SIG-M5 treated with dmso at 0.1 percent for 504 hours (cell line): ENCODE data around the gene HIRA.
A peak's percentile ranks its signal among the peaks of the same experiment; 100 is the strongest.
"Not testable (repeated sequence)": the region's sequence is repeated elsewhere in the genome, so short reads cannot be mapped to it uniquely, and the experiment has no call there.

ENCODE experiments used
- DNase-seq: peaks from one replicate; lab custom pipeline; 2025; ENCODE audit not compliant: unreplicated experiment; lab: John Stamatoyannopoulos, UW

The HIRA gene

DNA sequence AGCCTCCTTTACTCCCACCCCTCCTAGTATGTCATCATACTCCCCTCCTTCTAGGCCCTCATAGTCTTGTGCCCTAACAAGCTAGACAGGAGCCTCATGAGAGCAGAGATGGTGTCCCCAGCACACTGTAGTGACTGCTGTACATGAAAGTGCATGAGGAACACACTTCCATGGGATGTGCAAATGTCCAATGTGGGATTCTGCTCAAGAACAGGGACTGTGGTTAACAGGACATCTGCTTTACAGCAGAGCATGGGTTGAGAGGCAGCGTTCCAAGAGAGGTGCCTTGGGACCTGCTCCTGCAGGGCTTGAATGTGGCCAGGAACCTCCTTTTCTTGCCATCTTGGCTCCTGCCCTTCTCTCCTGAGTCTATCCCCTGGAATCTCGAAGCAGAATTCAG, 45.3 kb downstream of the HIRA start:
- DNase-seq, result no peak

DNA sequence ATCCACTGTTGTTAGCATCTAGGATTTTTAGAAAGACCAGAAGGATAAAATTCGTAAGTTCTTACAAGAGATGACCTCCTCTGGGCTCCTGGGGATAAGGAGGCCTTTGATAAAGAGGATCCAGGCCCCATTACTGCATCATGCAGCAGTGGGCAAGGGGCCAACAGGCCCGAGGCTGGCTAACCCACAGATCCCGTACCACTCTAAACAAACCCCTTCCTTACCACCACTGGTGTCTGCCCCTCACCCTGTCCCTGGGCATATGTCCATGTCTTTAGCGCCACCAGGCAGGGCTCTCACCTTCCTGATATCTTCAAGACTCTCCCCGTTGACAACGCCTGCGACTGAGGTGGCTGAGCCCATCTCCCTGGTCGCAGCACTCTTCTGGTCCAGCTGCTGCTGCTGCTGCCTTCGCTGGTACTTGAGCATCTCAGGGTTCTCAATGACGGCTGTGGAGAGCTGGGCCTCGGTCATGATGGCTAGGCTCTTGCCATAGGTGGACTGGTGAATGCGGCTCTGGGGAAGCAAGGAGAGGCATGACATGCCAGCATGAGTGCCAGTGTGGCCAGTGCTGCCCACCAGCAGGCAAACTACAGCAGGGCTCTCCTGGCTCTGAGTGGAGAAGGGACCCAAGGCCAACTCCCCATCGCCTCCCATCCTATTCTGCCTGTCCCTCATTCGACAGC, 46.2 kb downstream of the HIRA start:
- no peak for DNase-seq

DNA sequence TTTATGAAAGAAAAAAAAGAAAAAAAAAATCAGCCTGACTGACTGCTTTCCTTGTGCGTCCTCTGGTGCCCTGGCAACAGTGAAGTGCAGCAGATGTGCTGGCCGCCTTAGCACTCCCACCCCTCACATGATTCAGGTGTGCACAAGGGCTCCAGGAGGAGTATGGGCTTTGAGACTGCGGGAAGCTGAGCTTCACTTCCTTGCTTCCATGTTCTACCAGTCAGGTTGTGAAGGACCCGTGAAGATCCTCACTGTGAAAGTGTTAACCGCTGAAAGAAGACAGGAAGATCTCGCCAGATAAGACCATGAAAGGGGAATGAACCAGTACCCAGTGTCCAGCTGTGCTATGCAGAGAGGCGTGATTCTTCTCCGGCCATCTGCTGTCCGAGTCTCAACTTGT, 48.2 kb downstream of the HIRA start:
- DNase-seq, result no peak

DNA sequence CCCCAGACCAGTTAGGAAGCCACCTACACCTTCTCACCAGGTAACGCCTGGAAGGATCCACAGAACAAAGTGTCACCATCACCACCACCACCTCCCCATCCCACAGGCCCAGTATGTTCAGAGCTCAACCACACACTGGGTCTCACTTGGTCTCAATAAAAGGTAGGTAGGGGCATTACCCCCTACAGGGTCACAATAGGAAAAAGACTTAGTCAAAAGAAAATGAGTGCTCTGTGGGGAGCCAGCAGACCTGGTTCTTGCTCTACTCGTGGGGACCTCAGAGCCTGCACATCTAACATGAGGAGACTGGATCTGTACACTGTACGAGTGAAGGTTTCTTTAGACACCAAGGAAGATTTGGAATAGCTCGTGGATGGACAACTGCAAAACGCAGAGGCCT, 49.3 kb downstream of the HIRA start:
- DNase-seq, result no peak

DNA sequence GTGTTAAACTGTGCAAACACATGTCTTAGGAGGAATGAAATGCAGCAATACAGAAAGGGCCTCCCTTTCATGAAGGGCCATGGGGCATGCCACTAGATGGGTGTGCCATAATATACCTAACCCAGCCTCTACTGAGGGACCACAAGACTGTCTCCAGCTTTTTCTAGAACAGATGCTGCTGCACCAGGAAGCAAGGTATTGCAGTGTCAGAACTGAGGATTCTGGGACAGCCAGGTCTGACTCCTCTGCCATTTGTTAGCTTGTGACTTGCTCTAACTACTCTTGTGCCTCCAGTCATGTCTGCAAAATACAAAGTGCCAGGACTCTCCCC, 53.2 kb downstream of the HIRA start:
- no peak for DNase-seq

DNA sequence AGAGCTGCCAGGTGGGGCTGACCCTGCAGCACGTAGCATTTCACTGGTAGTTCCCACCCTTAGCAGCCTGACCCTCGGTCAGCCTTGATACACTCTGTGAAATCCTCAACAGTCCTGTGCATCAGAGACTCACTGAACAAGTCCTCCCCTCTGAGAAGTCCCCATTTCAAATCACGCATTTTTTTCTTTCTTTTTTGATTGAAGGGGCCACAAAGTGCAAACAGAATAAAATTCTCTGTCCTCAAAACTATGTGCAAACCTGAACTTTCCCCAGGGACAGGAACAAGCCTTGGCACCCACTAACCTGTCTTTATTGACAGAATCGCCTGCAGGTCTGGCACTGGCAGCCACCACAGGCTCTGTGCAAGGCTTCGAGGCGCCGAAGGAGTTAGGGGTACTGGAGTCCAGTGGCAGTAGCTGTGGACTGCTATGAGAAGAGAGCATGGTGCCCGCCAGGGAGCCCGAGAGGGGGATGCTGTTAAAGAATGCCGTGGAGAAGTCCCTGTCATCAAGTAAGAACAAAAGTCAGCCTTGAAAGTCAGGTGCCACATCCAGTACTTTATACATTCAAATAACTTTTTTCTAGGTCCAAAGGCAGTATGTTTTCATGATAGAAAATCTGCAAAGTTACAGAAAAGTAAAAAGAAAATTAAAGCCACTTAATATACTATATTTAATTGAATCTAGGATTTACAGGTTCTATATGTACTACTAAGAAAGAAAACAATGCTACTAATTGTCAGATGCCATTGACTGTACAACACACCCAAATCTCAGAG, 53.8 kb downstream of the HIRA start:
- no peak for DNase-seq

DNA sequence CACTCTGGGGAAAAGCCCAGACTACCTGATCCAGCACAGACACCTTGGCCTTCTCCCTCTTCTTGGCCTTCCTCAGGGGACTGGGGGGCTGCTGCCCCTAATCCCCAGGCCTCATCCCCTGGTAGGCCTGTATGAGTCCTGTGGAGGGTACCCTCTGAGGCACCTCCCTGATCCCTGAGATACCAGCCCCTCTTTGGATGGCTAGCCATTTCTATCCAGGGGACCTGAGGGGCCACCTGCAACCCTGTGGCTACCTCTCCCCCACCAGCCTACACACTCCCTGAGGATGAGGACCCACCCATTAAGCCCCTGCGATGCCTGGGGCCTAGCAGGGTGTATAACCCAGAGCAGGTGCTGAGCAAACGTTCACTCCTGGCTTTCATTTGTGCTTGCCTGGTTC, 54.6 kb downstream of the HIRA start:
- no peak for DNase-seq

DNA sequence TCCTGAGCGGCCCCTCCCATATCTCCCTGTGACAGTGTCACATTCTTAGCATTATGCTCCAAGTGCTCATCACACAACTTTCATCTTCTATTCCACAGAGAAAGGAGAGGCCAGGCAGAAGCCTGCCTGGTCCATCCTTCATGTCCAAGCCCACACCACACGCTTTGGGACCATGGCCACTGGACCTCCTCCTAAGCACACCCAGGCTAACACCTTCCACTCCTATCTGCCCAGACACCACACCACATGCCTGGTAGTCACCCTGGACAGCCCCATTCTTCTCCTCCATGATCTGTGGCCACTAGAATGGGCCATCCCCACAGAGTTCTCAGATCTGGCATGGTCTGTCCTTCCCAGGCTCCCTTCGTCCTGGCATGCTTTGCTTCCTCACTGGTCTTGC, 55.3 kb downstream of the HIRA start:
- DNase-seq, result no peak

DNA sequence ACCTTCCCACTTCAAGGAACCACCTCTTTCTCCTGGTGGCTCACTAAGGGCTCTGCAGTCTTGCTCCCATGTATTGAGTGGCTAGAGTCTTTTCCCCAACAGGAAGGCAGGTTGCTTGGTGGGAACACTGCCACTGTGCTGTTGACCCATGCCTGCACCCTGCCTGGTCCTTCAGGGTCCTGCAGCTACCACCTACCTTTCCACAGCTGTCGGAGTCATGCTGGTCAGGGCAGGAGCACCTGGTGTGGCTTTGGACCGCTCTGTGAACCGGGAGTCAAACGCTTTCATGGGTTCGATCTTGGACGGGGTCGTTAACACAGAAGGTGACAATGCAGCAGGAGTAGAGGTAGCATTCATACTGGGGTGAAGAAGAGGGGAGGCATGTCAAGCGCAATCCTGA, 56.1 kb downstream of the HIRA start:
- no peak for DNase-seq

DNA sequence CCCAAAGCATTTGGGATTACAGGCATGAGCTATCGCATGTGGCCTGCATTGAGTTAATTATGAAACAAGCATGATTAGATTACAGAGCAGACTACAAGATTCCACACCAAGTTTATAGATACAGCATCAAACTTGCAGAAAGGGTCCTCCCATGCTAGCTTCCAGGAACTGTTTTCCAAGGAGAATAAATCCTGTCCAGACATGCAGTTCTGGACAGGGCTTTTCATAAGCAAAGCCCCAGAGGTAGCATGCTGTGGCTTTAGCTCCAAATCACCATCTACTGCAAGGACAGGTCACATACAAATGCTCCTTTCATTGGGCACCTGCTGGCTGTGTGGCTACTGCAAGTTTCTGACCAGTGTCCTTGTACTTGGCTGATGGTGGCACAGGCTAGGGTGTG, 57.1 kb downstream of the HIRA start:
- no peak for DNase-seq

DNA sequence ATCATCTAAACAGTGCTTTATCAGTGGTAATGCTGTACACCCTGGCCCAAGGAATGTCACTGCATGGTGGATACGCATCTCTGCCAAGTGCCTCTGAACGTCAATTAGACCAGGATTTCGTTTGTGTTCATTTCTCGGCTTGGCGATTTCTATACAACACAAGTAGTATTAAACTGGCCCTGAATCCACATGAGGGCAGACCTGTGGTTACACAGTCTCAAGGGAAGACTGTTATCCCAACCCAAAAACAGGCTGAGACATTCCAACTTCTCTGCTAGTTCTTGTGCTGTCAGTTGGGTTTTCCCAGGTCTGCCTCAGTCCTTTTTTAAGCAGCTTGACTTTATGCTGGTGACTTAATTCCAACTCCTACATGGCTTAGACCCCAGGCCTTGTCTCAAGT, 58.1 kb downstream of the HIRA start:
- DNase-seq, result no peak

DNA sequence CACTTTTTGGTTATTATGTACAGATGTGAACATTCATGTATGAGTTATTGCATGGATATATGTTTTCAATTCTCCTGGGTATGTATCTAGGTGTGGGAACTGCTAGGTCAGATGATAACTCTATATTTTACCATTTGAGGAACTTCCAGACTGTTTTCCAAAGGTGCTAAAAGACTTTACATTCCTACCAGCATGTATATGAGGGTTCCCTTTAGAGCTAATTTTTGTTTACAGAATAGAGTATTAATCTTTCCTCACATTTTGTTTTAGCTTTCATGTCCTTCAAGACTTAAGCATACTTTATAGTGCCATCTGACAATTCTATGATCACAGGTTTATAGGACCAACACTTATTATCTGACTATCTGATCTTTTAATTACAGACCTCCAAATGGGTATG, 59.6 kb downstream of the HIRA start:
- no peak for DNase-seq

DNA sequence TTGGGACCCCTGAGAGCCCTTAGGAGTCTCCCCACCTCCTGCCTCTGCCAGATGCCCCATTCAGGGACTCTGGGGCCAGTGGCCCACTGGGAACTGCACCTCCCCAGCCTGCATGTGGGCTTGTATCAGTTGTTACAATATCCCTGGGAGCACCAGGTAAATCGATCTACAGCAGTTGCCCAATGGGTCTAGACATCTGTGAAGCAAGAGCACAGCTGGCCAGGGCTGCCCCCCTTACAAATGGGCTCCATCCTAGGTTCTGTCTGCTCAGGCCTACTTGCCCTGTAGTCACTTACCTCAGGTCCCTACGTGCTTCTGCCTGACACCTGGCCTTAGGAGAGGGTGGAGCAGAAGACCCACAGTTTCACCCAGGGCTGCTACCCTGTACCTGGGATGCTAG, 62.7 kb downstream of the HIRA start:
- no peak for DNase-seq

DNA sequence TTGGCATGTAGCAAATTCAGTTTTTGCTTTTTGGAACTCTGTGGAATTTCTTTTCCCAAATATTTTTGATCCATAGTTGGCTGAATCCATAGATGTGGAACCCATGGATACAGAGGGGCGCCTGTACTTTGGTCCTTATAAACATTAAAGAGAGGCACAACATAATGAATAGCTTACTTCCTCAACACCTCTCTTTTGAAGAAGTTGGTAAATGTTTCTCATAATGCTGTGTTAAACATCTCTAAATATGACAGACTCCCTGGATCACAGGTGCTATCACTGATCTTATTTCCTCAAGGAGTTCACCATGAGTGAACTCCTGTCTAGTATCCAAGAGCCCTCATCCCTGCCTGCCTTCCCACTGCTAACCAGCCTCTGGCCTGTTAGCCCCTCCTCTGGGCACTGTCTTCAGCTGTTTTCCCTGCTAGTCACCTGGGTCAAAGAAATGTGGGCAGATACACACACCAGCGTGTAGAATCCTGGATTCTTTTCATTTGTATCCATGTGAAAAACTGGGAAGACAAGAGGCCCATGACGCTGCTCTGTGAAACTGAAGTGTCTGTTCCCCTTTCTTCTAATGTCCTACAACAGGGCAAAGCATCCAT, 63.7 kb downstream of the HIRA start:
- no peak for DNase-seq

DNA sequence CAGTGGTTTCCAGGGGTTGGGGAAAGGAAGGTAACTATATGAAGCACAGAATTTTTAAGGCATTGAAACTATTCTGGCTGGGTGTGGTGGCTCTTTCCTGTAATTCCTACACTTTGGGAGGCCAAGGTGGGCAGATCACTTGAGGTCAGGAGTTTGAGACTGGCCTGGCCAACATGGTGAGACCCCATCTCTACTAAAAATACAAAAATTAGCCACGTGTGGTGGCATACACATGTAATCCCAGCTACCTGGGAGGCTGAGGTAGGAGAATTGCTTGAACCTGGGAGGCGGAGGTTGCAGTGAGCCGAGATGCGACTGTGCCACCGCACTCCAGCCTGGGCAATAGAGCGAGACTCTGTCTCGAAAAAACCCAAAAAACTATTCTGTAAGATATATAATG, 68.0 kb downstream of the HIRA start:
- DNase-seq, result not testable (repeated sequence)

DNA sequence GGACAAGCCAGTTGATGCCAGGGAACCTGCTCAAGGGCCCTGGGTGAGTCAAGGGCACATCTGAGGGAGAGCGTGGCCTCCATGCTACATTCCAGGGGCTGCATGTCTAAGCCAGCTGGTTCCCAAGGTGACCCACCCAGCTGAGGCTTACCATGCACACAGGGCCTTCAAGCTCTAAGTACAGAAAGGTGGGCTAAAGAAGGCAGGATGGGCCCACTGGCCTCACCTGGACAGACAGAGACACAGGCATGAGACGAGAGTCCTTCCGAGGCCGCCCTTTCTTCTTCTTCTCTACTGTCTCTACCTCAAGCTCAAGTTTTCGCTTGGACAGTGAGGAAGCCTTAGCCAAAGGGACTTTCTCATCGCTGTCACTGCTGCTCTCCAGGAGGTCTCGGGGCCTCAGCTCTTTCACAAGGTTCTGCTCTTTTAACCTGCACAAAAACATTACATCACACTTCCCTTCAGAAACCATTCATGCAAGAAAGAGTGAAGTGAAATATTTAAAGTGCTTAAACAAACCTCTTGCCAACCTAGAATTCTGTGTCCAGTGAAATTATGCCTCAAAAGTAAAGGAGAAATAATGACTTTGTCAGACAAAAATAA, 69.9 kb downstream of the HIRA start:
- peak; percentile 89 for DNase-seq

DNA sequence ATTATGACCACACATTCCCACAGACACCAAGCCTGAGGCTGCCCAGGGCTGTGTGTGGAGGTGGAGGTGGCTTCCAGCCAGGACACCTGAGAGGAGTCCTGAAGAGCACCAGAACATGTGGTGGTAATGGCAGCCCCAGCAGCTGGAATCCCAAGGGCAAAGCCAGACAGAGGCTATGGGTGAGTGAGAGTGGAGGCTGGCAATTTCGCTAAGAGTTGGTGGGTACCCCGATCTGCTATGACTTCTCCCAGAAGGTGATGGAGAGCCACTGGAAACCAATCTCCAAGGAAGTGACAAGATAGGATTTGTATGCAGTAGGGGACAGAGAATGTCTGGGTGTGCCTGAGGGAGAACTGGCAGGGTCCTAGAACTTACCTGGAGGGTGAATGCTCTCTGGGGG, 70.7 kb downstream of the HIRA start:
- DNase-seq, result no peak

DNA sequence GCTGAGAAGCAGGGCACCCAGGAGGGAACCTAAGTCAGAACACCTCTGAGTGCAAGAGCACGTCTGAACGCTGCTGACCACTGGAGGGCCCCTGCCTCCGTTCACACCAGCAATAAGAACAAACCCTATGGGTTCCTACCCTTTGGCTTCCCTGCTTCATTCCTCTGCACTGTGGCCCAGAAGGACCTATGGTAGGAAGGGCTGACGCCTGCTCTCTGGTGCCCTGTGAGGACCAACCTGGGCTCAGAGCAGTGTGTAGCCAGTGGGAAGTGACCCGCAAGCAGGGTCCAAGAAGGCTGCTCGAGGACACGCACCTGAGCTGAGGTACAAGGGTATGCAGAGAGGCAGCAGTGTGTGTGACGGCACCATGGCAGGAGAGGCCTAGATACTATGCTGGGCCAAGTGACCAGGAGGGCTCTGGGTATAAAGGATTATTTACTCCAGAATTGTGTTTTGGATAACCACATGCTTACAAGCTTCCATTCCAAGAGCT, 71.2 kb downstream of the HIRA start:
- no peak for DNase-seq

DNA sequence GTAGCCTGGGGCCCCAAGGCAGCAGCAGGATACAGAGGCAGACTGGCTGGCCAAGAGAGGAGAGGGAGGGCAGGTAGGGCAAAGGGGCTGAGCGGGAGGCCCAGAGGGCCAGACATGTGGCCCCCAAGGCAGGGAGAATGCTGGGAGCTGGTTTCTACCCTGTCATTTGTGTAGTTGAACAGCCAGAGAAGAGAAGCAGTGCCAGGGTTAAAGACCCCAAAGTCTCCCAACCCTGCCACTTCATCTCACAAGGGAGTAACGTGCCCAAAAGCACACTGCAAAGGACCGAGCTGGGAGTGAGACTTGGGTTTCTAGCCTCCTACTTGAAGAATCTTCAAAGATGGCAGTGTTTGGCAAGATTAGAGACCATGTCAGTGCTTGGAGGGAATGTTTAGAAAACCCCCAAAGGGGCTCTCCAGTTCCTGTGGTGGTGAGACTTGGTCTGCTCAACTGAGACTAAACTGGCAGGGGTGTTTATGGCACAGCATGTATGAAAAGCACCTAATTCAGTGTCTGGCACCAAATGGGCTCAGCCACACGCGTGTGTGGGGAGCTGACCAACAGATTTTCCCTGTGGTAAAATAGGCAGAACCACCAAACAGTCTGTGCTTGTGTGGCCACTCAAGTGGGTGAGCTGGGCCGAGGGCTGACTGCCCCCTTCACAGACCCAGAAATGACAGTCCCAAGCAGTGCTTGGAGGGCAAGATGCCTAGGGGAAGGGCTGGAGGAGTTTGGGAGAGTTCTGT, 71.8 kb downstream of the HIRA start:
- DNase-seq, result no peak

DNA sequence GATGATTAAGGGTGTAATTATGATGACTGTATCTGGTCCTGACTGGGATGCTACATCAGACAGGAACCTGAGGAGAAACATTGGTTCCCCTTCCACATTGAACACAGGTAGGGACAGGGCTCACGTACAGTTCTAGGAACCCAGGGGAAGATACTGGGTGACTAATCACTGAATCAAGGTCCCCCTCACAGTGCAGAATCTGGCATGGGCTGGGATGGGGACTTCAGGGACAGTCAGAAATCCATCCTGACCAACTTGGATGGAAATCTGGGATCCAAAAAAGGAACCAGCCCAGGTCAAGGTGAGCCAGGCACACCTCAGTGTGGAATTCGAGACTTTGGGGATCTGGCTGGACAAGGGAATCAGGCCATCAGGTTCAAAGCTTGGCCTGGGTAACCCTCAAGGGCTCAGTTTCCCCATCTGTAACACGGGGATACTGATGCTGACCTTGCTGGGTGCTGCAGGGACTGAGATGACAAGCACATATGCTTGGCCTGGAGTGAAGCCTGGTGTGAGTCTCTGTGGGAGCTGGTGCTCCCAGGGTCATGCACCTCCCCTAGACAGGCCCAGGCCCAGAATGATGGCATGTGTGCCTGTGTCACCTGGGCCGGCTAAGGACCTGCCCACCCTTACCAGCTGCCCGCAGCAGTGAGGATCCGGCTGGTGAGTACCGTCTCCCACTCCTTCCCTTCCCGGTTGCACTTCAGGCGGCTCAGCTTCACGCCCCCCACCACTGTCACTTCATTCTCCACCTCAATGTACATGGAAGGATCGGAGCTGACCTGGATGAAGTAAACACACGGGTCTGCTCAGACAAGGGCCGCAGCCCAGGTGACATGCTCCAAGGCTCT, 72.6 kb downstream of the HIRA start:
- no peak for DNase-seq
